BJ (cell line): ENCODE measurements around the gene FEZF2. TPM values are rescaled to one million over a fixed set of nuclear protein-coding genes. Genes with fewer than 3 reads are reported as not detected.

Experiments
- CTCF ChIA-PET: fragments of 350-600 bp; formaldehyde crosslinking; extraction: SDS; loops from one replicate; lab custom pipeline; 2021; ENCODE audit warnings: antibody characterized with exemption, inconsistent platforms; lab: Yijun Ruan, JAX
- POLR2A ChIA-PET: fragments of 300-600 bp; sonication (Branson Sonifier 250); formaldehyde crosslinking; extraction: SDS; loops from one replicate; lab custom pipeline; 2021; ENCODE audit warnings: antibody characterized with exemption; lab: Charles Lee
- DNase-seq: peaks from one replicate; pipeline ENCODE4 v3.0.0-alpha.2; 2011; ENCODE audit warnings: low read depth
- H3K27me3 ChIP-seq: 2 replicates; pipeline ENCODE4 v1.6.0; 2011; ENCODE audit warnings: low read length; ENCODE audit not compliant: control insufficient read depth, insufficient read depth
- H3K36me3 ChIP-seq: 2 replicates; pipeline ENCODE4 v1.5.1; 2011; ENCODE audit warnings: low read length; ENCODE audit not compliant: control insufficient read depth, insufficient read depth
- H3K4me3 ChIP-seq: 2 replicates; pipeline ENCODE4 v1.5.1; 2011; ENCODE audit warnings: low read depth, mild to moderate bottlenecking, control low read depth, low read length
- polyA plus RNA-seq: library from polyadenylated mRNA; depleted of rRNA; stranded (reverse); fragments of >200 nt; gene quantifications from 2 replicates; pipeline ENCODE4 v1.2.3, GENCODE V29; 2011
- TF ChIP-seq, protein P1 (sequence below): IDR thresholded peaks from 2 replicates; pipeline ENCODE4 v1.5.1; 2011; ENCODE audit warnings: low read depth, mild to moderate bottlenecking, control low read depth, inconsistent platforms, low read length, moderate library complexity; ENCODE audit not compliant: insufficient read depth

Gene FEZF2
- polyA plus RNA-seq, 1 experiment, result not detected

DNA sequence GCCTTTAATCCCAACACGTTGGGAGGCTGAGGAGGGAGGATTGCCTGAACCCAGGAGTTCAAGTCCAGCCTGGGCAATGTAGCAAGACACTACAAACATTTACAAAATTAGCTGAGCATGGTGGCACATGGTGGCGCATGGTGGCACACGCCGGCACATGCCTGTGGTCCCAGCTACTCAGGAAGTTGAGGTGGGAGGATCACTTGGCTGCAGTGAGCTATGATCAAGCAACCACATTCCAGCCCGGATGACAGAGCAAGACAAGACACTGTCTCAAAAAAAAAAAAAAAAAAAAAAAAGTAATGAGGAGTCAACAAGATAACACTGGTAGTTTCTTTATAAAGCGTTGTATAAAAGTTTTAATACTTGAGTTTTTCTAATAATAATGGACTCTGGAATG lies 10.1 kb downstream of the FEZF2 start:
- ChIA-PET CTCF (no interaction called here), POLR2A (no interaction called here)
- Histone ChIP-seq H3K4me3 (no peak overlapping the region), H3K36me3 (no peaks in the 10 kb centered on the region), H3K27me3 (peaks cover 18% of the 10 kb centered on the region)
- TF ChIP-seq, protein P1, sequence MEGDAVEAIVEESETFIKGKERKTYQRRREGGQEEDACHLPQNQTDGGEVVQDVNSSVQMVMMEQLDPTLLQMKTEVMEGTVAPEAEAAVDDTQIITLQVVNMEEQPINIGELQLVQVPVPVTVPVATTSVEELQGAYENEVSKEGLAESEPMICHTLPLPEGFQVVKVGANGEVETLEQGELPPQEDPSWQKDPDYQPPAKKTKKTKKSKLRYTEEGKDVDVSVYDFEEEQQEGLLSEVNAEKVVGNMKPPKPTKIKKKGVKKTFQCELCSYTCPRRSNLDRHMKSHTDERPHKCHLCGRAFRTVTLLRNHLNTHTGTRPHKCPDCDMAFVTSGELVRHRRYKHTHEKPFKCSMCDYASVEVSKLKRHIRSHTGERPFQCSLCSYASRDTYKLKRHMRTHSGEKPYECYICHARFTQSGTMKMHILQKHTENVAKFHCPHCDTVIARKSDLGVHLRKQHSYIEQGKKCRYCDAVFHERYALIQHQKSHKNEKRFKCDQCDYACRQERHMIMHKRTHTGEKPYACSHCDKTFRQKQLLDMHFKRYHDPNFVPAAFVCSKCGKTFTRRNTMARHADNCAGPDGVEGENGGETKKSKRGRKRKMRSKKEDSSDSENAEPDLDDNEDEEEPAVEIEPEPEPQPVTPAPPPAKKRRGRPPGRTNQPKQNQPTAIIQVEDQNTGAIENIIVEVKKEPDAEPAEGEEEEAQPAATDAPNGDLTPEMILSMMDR, result no peak
- DNase-seq, result no peak

DNA sequence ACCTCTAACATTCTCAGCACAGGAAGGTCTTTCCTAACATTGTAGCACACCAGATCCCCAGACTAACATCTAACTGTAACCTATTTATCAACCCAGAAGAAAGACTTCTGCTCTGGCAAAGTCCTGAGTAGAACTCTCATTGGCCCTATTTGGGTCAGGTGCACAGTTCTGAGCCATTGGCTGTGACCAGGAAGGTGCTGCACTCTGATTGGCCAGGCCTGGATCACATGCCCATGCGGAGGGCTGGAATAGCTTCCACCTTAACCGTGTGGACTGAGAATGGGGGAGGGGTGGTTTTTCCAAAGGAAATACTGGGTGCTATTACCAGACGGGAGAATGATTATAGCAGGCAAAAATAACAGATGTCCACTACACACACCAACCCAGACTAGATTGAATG lies 11.5 kb downstream of the FEZF2 start:
- ChIA-PET POLR2A (no interaction called here), CTCF (no interaction called here)

DNA sequence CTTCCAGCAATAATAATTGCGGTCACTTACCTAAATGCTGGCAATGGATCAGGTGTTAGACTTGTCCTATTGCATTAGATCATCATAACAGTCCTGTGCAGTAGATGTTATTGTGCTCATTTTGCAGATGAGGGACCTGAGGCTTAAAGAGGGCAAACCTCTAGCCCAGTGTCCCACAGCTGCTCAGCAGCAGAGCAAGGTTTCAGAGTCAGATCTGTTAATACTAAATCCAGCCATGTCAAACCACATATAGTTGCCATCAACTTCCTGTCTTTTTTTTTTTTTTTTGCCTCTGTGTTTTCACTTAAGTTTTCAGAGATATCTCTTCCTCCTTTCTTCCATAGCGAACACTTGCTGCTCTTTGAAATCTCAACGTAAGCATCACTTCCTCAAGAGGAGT lies 12.1 kb downstream of the FEZF2 start:
- CTCF ChIA-PET, result interaction anchor here (0.6 kb wide), 1 partner anchor 67 kb away, joined by 3 read pairs; no protein-coding TSS in a partner anchor
- Histone ChIP-seq H3K4me3 (no peak overlapping the region), H3K36me3 (no peaks in the 10 kb centered on the region), H3K27me3 (peaks cover 6% of the 10 kb centered on the region; the same call in 1 of the 2 replicates)
- POLR2A ChIA-PET, result no interaction called here
- no peak for DNase-seq
- TF ChIP-seq, protein P1, result no peak

More for the DNA sequence above, 11.5 kb downstream of the FEZF2 start:
- H3K36me3 ChIP-seq, result no peaks in the 10 kb centered on the region
- no peak overlapping the region for H3K4me3 ChIP-seq
- DNase-seq, result no peak
- TF ChIP-seq, protein P1, result no peak
- peaks cover 6% of the 10 kb centered on the region; the same call in 1 of the 2 replicates for H3K27me3 ChIP-seq

DNA sequence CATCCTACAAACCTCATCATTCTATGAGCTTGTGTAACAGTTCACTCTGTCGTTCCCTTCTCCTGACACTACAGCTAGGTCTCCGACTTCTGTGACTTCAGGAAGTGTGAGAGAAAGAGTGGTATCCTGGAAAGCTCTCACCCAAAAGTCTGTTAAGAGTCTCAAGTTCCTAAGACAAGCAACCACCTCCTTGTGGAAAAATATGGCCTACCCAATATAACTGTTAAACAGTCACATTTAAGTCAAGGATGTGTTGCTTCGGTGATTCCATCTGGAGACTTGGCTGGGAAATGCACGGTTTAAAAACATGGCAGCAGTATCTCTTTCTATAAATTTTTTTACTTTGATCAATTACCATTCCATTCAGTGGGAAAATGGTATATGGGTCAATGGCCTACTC lies 13.8 kb downstream of the FEZF2 start:
- CTCF ChIA-PET, result interaction anchor here (0.5 kb wide), 1 partner anchor 13 kb away, joined by 3 read pairs; no protein-coding TSS in a partner anchor
- TF ChIP-seq, protein P1, result no peak
- Histone ChIP-seq H3K4me3 (no peak overlapping the region), H3K36me3 (no peaks in the 10 kb centered on the region), H3K27me3 (no peaks in the 10 kb centered on the region)
- POLR2A ChIA-PET, result no interaction called here
- no peak for DNase-seq

DNA sequence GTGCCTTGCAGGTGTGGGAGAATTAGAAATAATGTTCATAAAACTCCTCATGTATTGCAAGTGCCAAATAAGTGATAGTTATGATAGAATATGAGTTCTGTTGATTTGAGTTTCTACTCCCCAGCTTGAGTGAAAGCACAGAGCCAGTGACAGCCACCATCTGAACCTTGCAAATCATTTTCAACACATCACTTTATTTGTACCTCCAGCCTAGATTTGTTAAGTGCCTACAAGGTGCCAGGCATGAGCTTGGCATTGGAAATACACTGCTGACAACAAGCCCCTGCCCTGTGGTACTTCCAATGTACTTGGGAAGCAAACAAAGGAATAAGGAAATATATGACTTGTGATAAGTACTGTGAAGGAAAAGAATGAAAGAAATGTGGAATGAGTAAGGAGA lies 17.0 kb downstream of the FEZF2 start:
- Histone ChIP-seq H3K27me3 (no peaks in the 10 kb centered on the region; the same call in 1 of the 2 replicates), H3K36me3 (no peaks in the 10 kb centered on the region), H3K4me3 (no peak overlapping the region)
- POLR2A ChIA-PET, result no interaction called here
- CTCF ChIA-PET, result interaction anchor here (0.6 to 1.2 kb wide), 2 partner anchors 23 to 81 kb away, joined by 3 read pairs; no protein-coding TSS in a partner anchor
- TF ChIP-seq, protein P1, result no peak
- no peak for DNase-seq
